HepG2 (cell line): ENCODE data around the gene HIBADH. TPM values are rescaled to one million over a fixed set of nuclear protein-coding genes. Genes with fewer than 3 reads are reported as not detected.

ENCODE experiments used
- ATAC-seq: fragments of 200-7000 bp; cut with Tn5 transposase; 3 replicates; pipeline ENCODE4 v1.9.1; 2020; ENCODE audit warnings: mild to moderate bottlenecking, moderate library complexity
- BruUV-seq: library from RNA; stranded (reverse); fragments of 400-500 nt; replicated peaks from 2 replicates; lab custom pipeline; 2021; lab: Mats Ljungman, UMichigan
- CTCF ChIA-PET: fragments of 300-600 bp; formaldehyde crosslinking; extraction: SDS; loops from one replicate; lab custom pipeline; 2021; ENCODE audit warnings: low total read pairs, inconsistent platforms, low intra/inter-chr PET ratio; lab: Yijun Ruan, JAX
- POLR2A ChIA-PET: fragments of 350-600 bp; sonication (Branson Sonifier 250); formaldehyde crosslinking; loops from one replicate; lab custom pipeline; 2020; ENCODE audit warnings: antibody characterized with exemption, inconsistent platforms; lab: Yijun Ruan, JAX
- DNase-seq: peaks from one replicate; pipeline ENCODE4 v3.0.0-alpha.2; 2015; ENCODE audit warnings: low spot score
- FAIRE-seq: peaks from 3 replicates; lab custom pipeline; 2011; peaks lifted over from hg19 to GRCh38; lab: Jason Lieb, UNC
- H2AFZ ChIP-seq: one replicate; pipeline ENCODE4 v1.6.1; 2011; ENCODE audit warnings: low read length, inconsistent platforms
- H3K27ac ChIP-seq: fragments of 300-600 bp; 3 replicates; pipeline ENCODE4 v1.8.0; 2011; ENCODE audit warnings: mixed run types, mild to moderate bottlenecking, mixed read lengths, low read length, inconsistent platforms; ENCODE audit not compliant: insufficient read depth; ENCODE audit errors: extremely low read length
- H3K27me3 ChIP-seq, 2 experiments: fragments of 200-600 bp in 1 of 2; 2 replicates in 1 of 2; 3 replicates in 1 of 2; pipeline versions ENCODE4 v1.6.0 to v1.8.0; 2011; ENCODE audit warnings: low read length in 2 of 2, mild to moderate bottlenecking in 2 of 2, moderate library complexity in 2 of 2, inconsistent platforms in 1 of 2; ENCODE audit not compliant: insufficient read depth in 2 of 2, control insufficient read depth in 1 of 2
- H3K36me3 ChIP-seq, 2 experiments: fragments of 200-600 bp in 1 of 2; replicated peaks in 1 of 2; 2 replicates in 1 of 2; 3 replicates in 1 of 2; pipeline versions ENCODE4 v1.5.1 to v1.8.0; 2011; ENCODE audit warnings: low read length in 2 of 2, inconsistent platforms in 1 of 2; ENCODE audit not compliant: insufficient read depth in 2 of 2, control insufficient read depth in 1 of 2
- H3K4me1 ChIP-seq: 2 replicates; pipeline ENCODE4 v1.5.1; 2012; ENCODE audit warnings: low read length, inconsistent platforms; ENCODE audit not compliant: insufficient read depth
- H3K4me2 ChIP-seq: 2 replicates; pipeline ENCODE4 v1.6.0; 2011; ENCODE audit warnings: low read depth, low read length, inconsistent platforms
- H3K4me3 ChIP-seq, 3 experiments: fragments of 200-600 bp in 1 of 3; sonication (generic), shearing (Covaris generic) in 1 of 3; replicated peaks in 1 of 3; 2 replicates each; pipeline ENCODE4 v1.5.1; 2011 to 2016; ENCODE audit warnings: low read length in 3 of 3, inconsistent platforms in 2 of 3, low read depth in 2 of 3, mild to moderate bottlenecking in 2 of 3, control low read depth in 1 of 3, mixed read lengths in 1 of 3; ENCODE audit not compliant: insufficient read depth in 1 of 3
- H3K79me2 ChIP-seq: one replicate; pipeline ENCODE4 v1.6.1; 2011; ENCODE audit warnings: low read length, inconsistent platforms; ENCODE audit not compliant: insufficient read depth
- H3K9ac ChIP-seq: 2 replicates; pipeline ENCODE4 v1.6.0; 2011; ENCODE audit warnings: mild to moderate bottlenecking, low read depth, low read length, inconsistent platforms; ENCODE audit not compliant: insufficient read depth
- H3K9me3 ChIP-seq: 2 replicates; pipeline ENCODE4 v1.5.1; 2012; ENCODE audit warnings: mild to moderate bottlenecking, low read length
- H4K20me1 ChIP-seq: 2 replicates; pipeline ENCODE4 v1.6.0; 2011; ENCODE audit warnings: inconsistent platforms, mild to moderate bottlenecking, low read length, moderate library complexity; ENCODE audit not compliant: insufficient read depth
- NFKBIZ ChIP-seq: IDR thresholded peaks from 2 replicates; pipeline ENCODE4 v1.6.1; 2018; ENCODE audit warnings: missing genetic modification reagents, missing compliant biosample characterization
- RFXAP ChIP-seq: sonication (generic); formaldehyde crosslinking; IDR thresholded peaks from 2 replicates; pipeline ENCODE4 v1.4.0; 2020; ENCODE audit warnings: missing genetic modification reagents, borderline replicate concordance
- RXRB ChIP-seq: IDR thresholded peaks from 2 replicates; pipeline ENCODE4 v1.6.1; 2016; ENCODE audit warnings: borderline replicate concordance, missing genetic modification reagents, missing compliant biosample characterization
- SETDB1 ChIP-seq: sonication (generic); formaldehyde crosslinking; IDR thresholded peaks from 2 replicates; pipeline ENCODE4 v1.5.1; 2020; ENCODE audit warnings: missing genetic modification reagents, mild to moderate bottlenecking, borderline replicate concordance
- SRSF4 ChIP-seq: fragments of 200-400 bp; formaldehyde crosslinking; IDR thresholded peaks from one replicate; pipeline ENCODE4 v1.6.1; 2018; ENCODE audit warnings: mild to moderate bottlenecking, low read depth, low read length, moderate library complexity; ENCODE audit not compliant: poor library complexity, severe bottlenecking
- STAT6 ChIP-seq: sonication (generic); formaldehyde crosslinking; IDR thresholded peaks from 2 replicates; pipeline ENCODE4 v1.4.0; 2020; ENCODE audit warnings: missing genetic modification reagents, mild to moderate bottlenecking, borderline replicate concordance
- ZNF263 ChIP-seq: sonication (generic); formaldehyde crosslinking; IDR thresholded peaks from 2 replicates; pipeline ENCODE4 v1.4.0; 2020; ENCODE audit warnings: missing genetic modification reagents
- ZNF737 ChIP-seq: sonication (generic); formaldehyde crosslinking; IDR thresholded peaks from 2 replicates; pipeline ENCODE4 v1.5.0; 2020; ENCODE audit warnings: missing genetic modification reagents, mild to moderate bottlenecking, borderline replicate concordance
- ZNF850 ChIP-seq: sonication (generic); formaldehyde crosslinking; conservative IDR thresholded peaks from 2 replicates; pipeline ENCODE4 v1.9.0; 2021; ENCODE audit warnings: mild to moderate bottlenecking, missing genetic modification reagents
- WGBS: methylation state at CpG from one replicate; pipeline ENCODE4 v1.1.6; 2017; ENCODE audit warnings: low lambda C conversion rate; 5-methylcytosine and 5-hydroxymethylcytosine counted together
- in situ Hi-C: cut with HindIII; loops from 2 replicates; pipeline ENCODE4 v1.10.0; 2017; ENCODE audit warnings: low pct_unique_long_range_greater_than_20kb; ENCODE audit not compliant: extremely low pct_ligation_motif_present
- intact Hi-C: fragments of 100-400 bp; cut with micrococcal nuclease; formaldehyde crosslinking; loops from one replicate; pipeline ENCODE4 v1.10.0; 2022; ENCODE audit not compliant: unreplicated experiment
- polyA plus RNA-seq, 8 experiments: library from polyadenylated mRNA; depleted of rRNA in 3 of 8; stranded (reverse) in 7 of 8; unstranded in 1 of 8; fragments of >200 nt; fragmentation: Illumina TruSeq in 4 of 8; extraction: Trizol in 4 of 8; gene quantifications; 2 replicates each; pipeline versions ENCODE4 v1.2.1 to v1.2.3, GENCODE V29; 2011 to 2016; ENCODE audit warnings: low read depth in 4 of 8, missing spikeins in 1 of 8, mixed read lengths in 1 of 8; ENCODE audit not compliant: insufficient read depth in 1 of 8
- total RNA-seq, 5 experiments: library from RNA; depleted of rRNA; stranded (reverse); fragments of >200 nt; fragmentation: Illumina TruSeq; extraction: Trizol; gene quantifications; 2 replicates each; pipeline ENCODE4 v1.2.3, GENCODE V29; 2016; ENCODE audit warnings: low read depth in 1 of 5
- TF ChIP-seq, protein P1 (sequence below): sonication (generic); formaldehyde crosslinking; IDR thresholded peaks from 2 replicates; pipeline ENCODE4 v1.5.0; 2020; ENCODE audit warnings: mild to moderate bottlenecking, missing genetic modification reagents
- TF ChIP-seq, protein P2 (sequence below), 2 experiments: sonication (generic) in 1 of 2; formaldehyde crosslinking in 1 of 2; IDR thresholded peaks; 2 replicates each; pipeline versions ENCODE4 v1.4.0 to v1.6.1; 2018 to 2020; ENCODE audit warnings: missing genetic modification reagents in 2 of 2, borderline replicate concordance in 1 of 2, low read depth in 1 of 2, mild to moderate bottlenecking in 1 of 2, missing biosample characterization in 1 of 2

The HIBADH gene
- total and polyA plus RNA-seq, 2 of the 13 experiments (the other 11 are each of a cell fraction or from before 2014, with no cell fraction given) = 49.9 to 59.5 TPM

GRCh38 chr7:27688056-27688455 lies 25.4 kb upstream of the HIBADH start:
- H4K20me1 ChIP-seq = no peaks in the 10 kb centered on the region
- no peak for DNase-seq
- no peaks in the 10 kb centered on the region for H3K27me3 ChIP-seq
- FAIRE-seq = no peak
- ATAC-seq = no peak
- POLR2A ChIA-PET = no interaction called here
- no peaks in the 10 kb centered on the region for H3K9me3 ChIP-seq
- H3K79me2 ChIP-seq = no peaks in the 10 kb centered on the region
- H3K27ac ChIP-seq = no peak overlapping the region
- H3K4me3 ChIP-seq = no peak overlapping the region
- no peak overlapping the region for H3K9ac ChIP-seq
- no peaks in the 10 kb centered on the region for H3K36me3 ChIP-seq
- no peak overlapping the region for H2AFZ ChIP-seq
- CTCF ChIA-PET = no interaction called here
- in situ Hi-C loops (loop anchor here (10.0 kb wide), 1 partner anchor 237 kb away; no protein-coding TSS in a partner anchor), intact Hi-C loops (no loop called here)
- TF ChIP-seq, protein P1, sequence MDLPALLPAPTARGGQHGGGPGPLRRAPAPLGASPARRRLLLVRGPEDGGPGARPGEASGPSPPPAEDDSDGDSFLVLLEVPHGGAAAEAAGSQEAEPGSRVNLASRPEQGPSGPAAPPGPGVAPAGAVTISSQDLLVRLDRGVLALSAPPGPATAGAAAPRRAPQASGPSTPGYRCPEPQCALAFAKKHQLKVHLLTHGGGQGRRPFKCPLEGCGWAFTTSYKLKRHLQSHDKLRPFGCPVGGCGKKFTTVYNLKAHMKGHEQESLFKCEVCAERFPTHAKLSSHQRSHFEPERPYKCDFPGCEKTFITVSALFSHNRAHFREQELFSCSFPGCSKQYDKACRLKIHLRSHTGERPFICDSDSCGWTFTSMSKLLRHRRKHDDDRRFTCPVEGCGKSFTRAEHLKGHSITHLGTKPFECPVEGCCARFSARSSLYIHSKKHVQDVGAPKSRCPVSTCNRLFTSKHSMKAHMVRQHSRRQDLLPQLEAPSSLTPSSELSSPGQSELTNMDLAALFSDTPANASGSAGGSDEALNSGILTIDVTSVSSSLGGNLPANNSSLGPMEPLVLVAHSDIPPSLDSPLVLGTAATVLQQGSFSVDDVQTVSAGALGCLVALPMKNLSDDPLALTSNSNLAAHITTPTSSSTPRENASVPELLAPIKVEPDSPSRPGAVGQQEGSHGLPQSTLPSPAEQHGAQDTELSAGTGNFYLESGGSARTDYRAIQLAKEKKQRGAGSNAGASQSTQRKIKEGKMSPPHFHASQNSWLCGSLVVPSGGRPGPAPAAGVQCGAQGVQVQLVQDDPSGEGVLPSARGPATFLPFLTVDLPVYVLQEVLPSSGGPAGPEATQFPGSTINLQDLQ (CRISPR knock-in tag) = no peak
- TF ChIP-seq, protein P2, sequence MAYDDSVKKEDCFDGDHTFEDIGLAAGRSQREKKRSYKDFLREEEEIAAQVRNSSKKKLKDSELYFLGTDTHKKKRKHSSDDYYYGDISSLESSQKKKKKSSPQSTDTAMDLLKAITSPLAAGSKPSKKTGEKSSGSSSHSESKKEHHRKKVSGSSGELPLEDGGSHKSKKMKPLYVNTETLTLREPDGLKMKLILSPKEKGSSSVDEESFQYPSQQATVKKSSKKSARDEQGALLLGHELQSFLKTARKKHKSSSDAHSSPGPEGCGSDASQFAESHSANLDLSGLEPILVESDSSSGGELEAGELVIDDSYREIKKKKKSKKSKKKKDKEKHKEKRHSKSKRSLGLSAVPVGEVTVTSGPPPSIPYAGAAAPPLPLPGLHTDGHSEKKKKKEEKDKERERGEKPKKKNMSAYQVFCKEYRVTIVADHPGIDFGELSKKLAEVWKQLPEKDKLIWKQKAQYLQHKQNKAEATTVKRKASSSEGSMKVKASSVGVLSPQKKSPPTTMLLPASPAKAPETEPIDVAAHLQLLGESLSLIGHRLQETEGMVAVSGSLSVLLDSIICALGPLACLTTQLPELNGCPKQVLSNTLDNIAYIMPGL (CRISPR knock-in tag; IDR thresholded peaks at IDR 0.05; ENCODE audit: borderline replicate concordance in 1 of 2, low read depth in 1 of 2) = no peak
- TF ChIP-seq ZNF850 (CRISPR knock-in tag) (no peak), RFXAP (CRISPR knock-in tag) (no peak), NFKBIZ (CRISPR knock-in tag) (no peak), ZNF263 (CRISPR knock-in tag) (no peak), RXRB (CRISPR knock-in tag) (no peak), SRSF4 (no peak), ZNF737 (CRISPR knock-in tag) (no peak), STAT6 (CRISPR knock-in tag) (no peak), SETDB1 (CRISPR knock-in tag) (no peak)
- H3K4me2 ChIP-seq = no peak overlapping the region
- H3K4me1 ChIP-seq = peaks cover 24% of the 10 kb centered on the region
- BruUV-seq = no TSS peak
- 85% methylated on average over 4 of the region's 4 CpGs for WGBS
